T-cell (primary cell): ENCODE results near the gene ZNF845. TPM values are rescaled to one million over a fixed set of nuclear protein-coding genes. Genes with fewer than 3 reads are reported as not detected.
"Not testable (repeated sequence)": the region's sequence is repeated elsewhere in the genome, so short reads cannot be mapped to it uniquely, and the experiment has no call there.

Experiments used
- ATAC-seq, 4 experiments: fragments of 200-7000 bp in 3 of 4; fragments of 150-1000 bp in 1 of 4; cut with Tn5 transposase; replicated peaks in 1 of 4; 1 replicate in 3 of 4; 2 replicates in 1 of 4; pipeline ENCODE4 v1.10.0; 2021; ENCODE audit warnings: moderate library complexity in 3 of 4, mild to moderate bottlenecking in 2 of 4, moderate number of reproducible peaks in 1 of 4
- CTCF ChIA-PET, 2 donors: fragments of 300-600 bp; sonication (Branson Sonifier 250); formaldehyde crosslinking; loops; one replicate each; lab custom pipeline; 2022; ENCODE audit warnings: antibody characterized with exemption in 2 of 2; lab: Charles Lee
- POLR2A ChIA-PET, 2 donors: fragments of 300-600 bp; sonication (Branson Sonifier 250); formaldehyde crosslinking; loops; one replicate each; lab custom pipeline; 2022; ENCODE audit warnings: antibody characterized with exemption in 2 of 2; lab: Charles Lee
- DNase-seq, 35 experiments: peaks; one replicate each; pipeline versions ENCODE4 v3.0.0 to v3.0.0-alpha.2; 2013 to 2023
- H3K27ac ChIP-seq: one replicate; pipeline ENCODE4 v1.5.1; 2013; ENCODE audit warnings: low read length
- H3K27me3 ChIP-seq, 2 experiments: replicated peaks in 1 of 2; 1 replicate in 1 of 2; 2 replicates in 1 of 2; pipeline versions ENCODE4 v1.6.1 to v1.7.0; 2013; ENCODE audit warnings: low read length in 1 of 2, mixed read lengths in 1 of 2; ENCODE audit not compliant: control insufficient read depth in 2 of 2, insufficient read depth in 2 of 2; ENCODE audit errors: extremely low read depth in 1 of 2
- H3K36me3 ChIP-seq, 2 donors: 1 replicate in 1 of 2; 2 replicates in 1 of 2; pipeline versions ENCODE4 v1.6.1 to v1.7.0; 2013; ENCODE audit warnings: low read length in 1 of 2; ENCODE audit not compliant: control insufficient read depth in 2 of 2, insufficient read depth in 1 of 2; ENCODE audit errors: extremely low read depth in 1 of 2
- H3K4me1 ChIP-seq, 2 experiments: 1 replicate in 1 of 2; 2 replicates in 1 of 2; pipeline versions ENCODE4 v1.6.1 to v1.7.0; 2013; ENCODE audit warnings: low read length in 2 of 2, mixed read lengths in 1 of 2; ENCODE audit not compliant: insufficient read depth in 2 of 2, control insufficient read depth in 1 of 2; ENCODE audit errors: extremely low read depth in 1 of 2
- H3K4me3 ChIP-seq, 2 donors: 1 replicate in 1 of 2; 2 replicates in 1 of 2; pipeline versions ENCODE4 v1.5.1 to v1.7.0; 2013; ENCODE audit warnings: mild to moderate bottlenecking in 2 of 2, low read length in 1 of 2, moderate library complexity in 1 of 2; ENCODE audit not compliant: control insufficient read depth in 1 of 2; ENCODE audit errors: extremely low read depth in 1 of 2
- H3K9me3 ChIP-seq: 2 replicates; pipeline ENCODE4 v1.7.0; 2013
- H3K27ac Mint-ChIP-seq, 2 donors: one replicate each; pipeline ENCODE4 v1.8.0; 2020 to 2021; ENCODE audit warnings: mild to moderate bottlenecking in 2 of 2, mixed read lengths in 2 of 2
- H3K27me3 Mint-ChIP-seq, 2 donors: one replicate each; pipeline ENCODE4 v1.8.0; 2021 to 2022; ENCODE audit warnings: mixed read lengths in 2 of 2
- H3K36me3 Mint-ChIP-seq: one replicate; pipeline ENCODE4 v1.8.0; 2021; ENCODE audit warnings: mixed read lengths
- H3K4me1 Mint-ChIP-seq, 3 donors: one replicate each; pipeline ENCODE4 v1.8.0; 2020 to 2022; ENCODE audit warnings: mixed read lengths in 3 of 3, mild to moderate bottlenecking in 1 of 3
- H3K4me3 Mint-ChIP-seq, 3 donors: one replicate each; pipeline ENCODE4 v1.8.0; 2020 to 2022; ENCODE audit warnings: mild to moderate bottlenecking in 3 of 3, mixed read lengths in 3 of 3, moderate library complexity in 3 of 3
- H3K9me3 Mint-ChIP-seq, 3 donors: one replicate each; pipeline ENCODE4 v1.8.0; 2020 to 2022; ENCODE audit warnings: mixed read lengths in 3 of 3
- WGBS: methylation state at CpG from one replicate; pipeline ENCODE4 v1.1.5; 2013; ENCODE audit warnings: missing lambda C conversion rate; ENCODE audit not compliant: insufficient coverage; 5-methylcytosine and 5-hydroxymethylcytosine counted together
- total RNA-seq, 35 experiments: library from RNA in 6 of 35; stranded (reverse) in 6 of 35; fragments of 120-200 nt in 1 of 35; gene quantifications; one replicate each; pipeline versions ENCODE4 v1.2.1 to v1.2.4 and lab custom pipeline; 2013 to 2026

ZNF845 gene
- total RNA-seq: 10 to 100 TPM in 3 of 5 donors, 1 to 10 TPM in 2; 7.4 to 14.7 (median 14.4) TPM
- 21.6 TPM for total RNA-seq (2013)
- 22.8 to 95.1 (median 49.9) reads per million in 29 experiments for total RNA-seq (lab: John Stamatoyannopoulos, UW)

DNA sequence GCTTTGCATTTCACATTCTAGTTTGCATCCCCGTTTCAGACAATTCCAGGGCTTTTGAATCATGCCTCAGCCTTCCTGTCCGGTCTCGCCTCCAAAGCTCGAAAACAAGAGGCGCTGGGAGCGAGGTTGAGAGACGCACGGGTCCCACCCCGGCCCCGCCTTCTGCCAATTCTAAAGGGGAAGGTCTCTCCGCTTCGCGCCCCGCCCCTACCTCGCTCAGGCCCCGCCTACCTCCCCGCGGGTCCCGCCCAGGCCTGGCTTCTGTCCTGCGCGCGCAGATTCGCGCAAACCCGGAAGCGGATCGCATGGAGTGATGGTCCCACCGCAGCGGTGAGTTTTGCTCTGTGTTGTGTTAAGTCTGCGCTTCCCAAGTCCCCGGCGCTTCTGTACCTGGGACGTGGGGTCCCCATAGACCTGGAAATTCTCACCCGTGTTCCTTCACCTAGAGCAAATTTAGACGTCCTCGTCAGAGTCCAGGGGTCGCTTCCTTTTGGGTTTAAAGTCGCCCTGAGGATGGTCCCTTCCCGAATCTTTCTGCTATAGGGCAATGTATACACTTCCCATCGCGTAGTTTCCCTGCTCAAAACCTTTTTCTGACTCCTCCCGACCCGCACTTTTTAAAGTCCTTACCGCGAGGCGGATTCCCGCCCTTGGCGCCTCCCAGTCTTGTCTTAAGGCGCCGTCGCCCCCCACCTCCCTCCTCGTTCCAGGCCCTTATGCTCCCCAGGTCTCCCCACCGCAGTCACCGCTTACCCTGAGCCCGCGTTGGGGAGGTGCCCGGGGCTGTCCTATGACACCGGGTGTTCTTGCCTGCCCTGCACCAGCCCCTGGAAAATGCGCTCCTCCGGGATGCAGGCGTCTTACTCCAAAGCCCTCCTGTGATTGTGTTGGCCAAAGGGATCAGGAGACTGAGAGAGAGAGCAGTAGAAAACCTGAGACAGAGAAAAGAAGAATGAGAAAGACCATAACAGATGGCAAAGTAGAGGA lies at the start of gene ZNF845:
ZNF845 (plus strand) TSS at position 287 of the 987 bp plus-strand sequence. CDS start 7,559 bp downstream, outside the sequence.
- ChIA-PET CTCF (no interaction called here), POLR2A (no interaction called here)
- H3K4me3 ChIP-seq: peak within 1 kb of the TSS; percentile 92 to 98
- H3K4me1 ChIP-seq: peaks cover 0 to 30% of the 10 kb centered on the region in 2 experiments
- peaks cover 23 to 39% (median 24%) of the 10 kb centered on the region in 3 donors for H3K4me1 Mint-ChIP-seq
- peaks cover 5 to 8% of the 10 kb centered on the region in 2 donors for H3K27me3 Mint-ChIP-seq
- H3K9me3 Mint-ChIP-seq: peaks cover 1 to 18% (median 5%) of the 10 kb centered on the region in 3 donors
- peaks cover 4 to 14% of the 10 kb centered on the region in 2 donors for H3K36me3 ChIP-seq
- H3K27ac Mint-ChIP-seq: peak within 1 kb of the TSS; percentile 88 to 95
- H3K27me3 ChIP-seq: peaks cover 0 to 9% of the 10 kb centered on the region in 2 experiments
- ATAC-seq (peak; percentile 95 to 99 (median 98)), DNase-seq (peak; percentile 85 to 98 (median 93))
- WGBS: under 1% methylated on average over 60 of the region's 61 CpGs
- H3K36me3 Mint-ChIP-seq: peaks cover 34% of the 10 kb centered on the region
- H3K9me3 ChIP-seq: no peaks in the 10 kb centered on the region
- H3K27ac ChIP-seq: peak within 1 kb of the TSS; percentile 70
- peak within 1 kb of the TSS; percentile 90 to 94 (median 94) for H3K4me3 Mint-ChIP-seq

DNA sequence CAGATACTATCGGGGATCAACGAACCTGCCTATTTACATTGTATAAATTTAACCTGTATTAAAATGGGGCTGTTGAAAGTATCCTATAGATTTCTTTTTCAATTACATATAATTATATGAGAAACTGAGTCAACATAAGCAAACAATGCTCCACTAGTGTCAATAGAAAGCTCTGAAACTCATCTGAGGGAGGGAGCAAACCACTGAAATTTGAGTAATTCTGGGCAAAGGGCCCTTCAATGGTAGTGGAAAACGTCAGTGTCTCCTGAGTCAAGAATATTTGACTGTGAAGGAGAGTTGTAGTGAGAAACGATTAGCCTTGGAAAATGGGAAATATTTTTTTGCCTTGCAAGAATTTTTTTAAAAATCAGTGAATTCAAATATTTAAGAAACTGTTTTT lies 48.5 kb upstream of the ZNF845 start:
- H3K27ac Mint-ChIP-seq: no peak overlapping the region
- H3K27me3 Mint-ChIP-seq: peaks cover 0 to 5% of the 10 kb centered on the region in 2 donors
- H3K36me3 Mint-ChIP-seq: no peaks in the 10 kb centered on the region
- no CpG with 5 or more reads among the region's 4 CpGs for WGBS
- H3K9me3 ChIP-seq: peaks cover 2% of the 10 kb centered on the region
- no peak overlapping the region for H3K27ac ChIP-seq
- no peaks in the 10 kb centered on the region for H3K4me1 Mint-ChIP-seq
- DNase-seq (no peak), ATAC-seq (no peak)
- H3K9me3 Mint-ChIP-seq: peaks cover 0 to 30% (median 13%) of the 10 kb centered on the region in 3 donors
- H3K27me3 ChIP-seq: no peaks in the 10 kb centered on the region
- no peaks in the 10 kb centered on the region for H3K36me3 ChIP-seq
- ChIA-PET CTCF (no interaction called here), POLR2A (no interaction called here)
- H3K4me3 Mint-ChIP-seq: no peak overlapping the region
- no peak overlapping the region for H3K4me3 ChIP-seq
- no peaks in the 10 kb centered on the region for H3K4me1 ChIP-seq

DNA sequence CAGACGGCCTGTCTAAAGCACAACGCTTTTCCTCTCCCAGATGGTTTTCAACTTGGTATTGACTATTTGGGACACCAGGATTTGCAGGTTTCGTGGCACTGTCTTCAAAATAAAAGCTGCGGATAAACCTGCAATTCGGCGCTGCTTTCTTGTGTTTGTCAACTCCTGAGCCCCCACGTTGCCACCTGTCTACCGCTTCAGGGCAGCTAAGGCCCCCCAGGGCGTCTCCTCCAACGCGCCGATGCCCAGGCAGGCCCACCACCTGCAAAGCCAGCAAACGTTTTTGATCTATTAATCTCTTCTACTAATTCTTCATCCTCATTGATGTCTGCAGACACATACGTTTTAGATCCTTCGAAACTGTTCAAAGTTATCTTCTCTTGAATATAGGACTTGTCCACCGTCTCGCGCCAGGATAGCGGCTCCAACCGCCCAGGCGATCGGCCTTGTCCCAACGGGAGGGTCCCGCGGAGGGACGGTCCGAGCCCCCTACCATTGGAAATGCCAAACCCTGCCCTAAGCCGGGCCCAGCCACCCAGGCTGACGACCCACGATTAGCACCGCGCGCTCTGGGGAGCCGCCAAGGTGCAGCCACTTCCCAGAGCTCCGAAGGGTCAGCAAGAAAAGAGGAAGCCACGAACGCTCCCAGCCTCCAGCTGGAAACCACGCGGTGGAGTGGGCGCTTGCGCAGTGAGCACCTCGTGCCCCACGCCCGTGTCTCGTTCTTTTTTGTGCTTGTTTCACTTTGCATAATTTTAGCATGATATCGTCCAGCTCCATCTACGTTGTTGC lies 42.6 kb upstream of the ZNF845 start:
- peaks cover 2% of the 10 kb centered on the region for H3K9me3 ChIP-seq
- no peaks in the 10 kb centered on the region for H3K36me3 Mint-ChIP-seq
- H3K27me3 Mint-ChIP-seq: no peaks in the 10 kb centered on the region
- ATAC-seq (no peak), DNase-seq (no peak)
- no peak overlapping the region for H3K27ac Mint-ChIP-seq
- POLR2A ChIA-PET: no interaction called here
- H3K27me3 ChIP-seq: peaks cover 0 to 3% of the 10 kb centered on the region in 2 experiments
- WGBS: 90% methylated on average over 42 of the region's 47 CpGs
- CTCF ChIA-PET: no interaction called here
- no peak overlapping the region for H3K27ac ChIP-seq
- H3K9me3 Mint-ChIP-seq: peaks cover 9 to 50% (median 36%) of the 10 kb centered on the region in 3 donors
- H3K4me3 ChIP-seq: no peak overlapping the region
- peaks cover 0 to 3% of the 10 kb centered on the region in 2 donors for H3K36me3 ChIP-seq
- H3K4me1 ChIP-seq: no peaks in the 10 kb centered on the region
- H3K4me1 Mint-ChIP-seq: no peaks in the 10 kb centered on the region
- no peak overlapping the region for H3K4me3 Mint-ChIP-seq

GRCh38 chr19:53294786-53295441 lies 38.6 kb upstream of the ZNF845 start:
- peaks cover 0 to 3% of the 10 kb centered on the region in 2 donors for H3K36me3 ChIP-seq
- H3K4me3 ChIP-seq: no peak overlapping the region
- 90% methylated on average over 2 of the region's 7 CpGs for WGBS
- Mint-ChIP-seq H3K27ac (no peak overlapping the region), H3K4me3 (no peak overlapping the region), H3K27me3 (no peaks in the 10 kb centered on the region), H3K36me3 (no peaks in the 10 kb centered on the region), H3K9me3 (peaks cover 9 to 45% (median 39%) of the 10 kb centered on the region in 3 donors), H3K4me1 (no peaks in the 10 kb centered on the region)
- CTCF ChIA-PET: no interaction called here
- H3K27ac ChIP-seq: no peak overlapping the region
- DNase-seq: no peak
- no peak for ATAC-seq
- POLR2A ChIA-PET: no interaction called here
- peaks cover 0 to 3% of the 10 kb centered on the region in 2 experiments for H3K27me3 ChIP-seq
- H3K9me3 ChIP-seq: no peaks in the 10 kb centered on the region
- H3K4me1 ChIP-seq: no peaks in the 10 kb centered on the region

DNA sequence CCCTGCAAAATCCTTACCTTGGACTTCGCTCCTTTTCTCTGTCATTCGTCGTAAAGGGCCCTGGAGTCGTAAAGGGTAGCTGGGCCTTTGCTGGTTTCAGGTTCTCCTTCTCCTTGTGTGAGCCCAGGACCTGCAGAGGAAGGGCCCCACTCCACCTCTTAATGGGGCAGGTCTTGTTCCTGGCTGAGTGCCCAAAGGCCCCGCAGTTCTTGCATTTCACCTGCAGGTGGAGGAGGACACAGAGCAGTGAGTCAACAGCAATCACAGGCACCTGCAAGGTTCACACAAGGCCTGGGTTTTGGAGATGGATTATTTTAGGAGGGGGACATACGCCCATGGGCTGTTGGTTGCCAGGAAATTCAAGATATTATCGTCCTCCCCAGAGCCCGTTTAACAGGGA lies 32.2 kb upstream of the ZNF845 start:
- H3K27ac Mint-ChIP-seq, H3K4me3 ChIP-seq, H3K9me3 ChIP-seq, H3K27me3 ChIP-seq, H3K4me3 Mint-ChIP-seq, H3K4me1 ChIP-seq, H3K27ac ChIP-seq, H3K36me3 Mint-ChIP-seq, ATAC-seq, H3K27me3 Mint-ChIP-seq, POLR2A ChIA-PET, CTCF ChIA-PET, H3K36me3 ChIP-seq, H3K4me1 Mint-ChIP-seq: not testable (repeated sequence)
- peak in 5 of 35 experiments; percentile 3 to 13 (median 8) for DNase-seq
- no CpG with 5 or more reads among the region's 8 CpGs for WGBS
- H3K9me3 Mint-ChIP-seq: peaks cover 5 to 19% (median 10%) of the 10 kb centered on the region in 3 donors
